ENCODE measurements around the gene MIP. TPM values are rescaled to one million over a fixed set of nuclear protein-coding genes. Genes with fewer than 3 reads are reported as not detected.

The MIP gene
- total RNA-seq, 4 donors from 2014 or later = not detected

DNA sequence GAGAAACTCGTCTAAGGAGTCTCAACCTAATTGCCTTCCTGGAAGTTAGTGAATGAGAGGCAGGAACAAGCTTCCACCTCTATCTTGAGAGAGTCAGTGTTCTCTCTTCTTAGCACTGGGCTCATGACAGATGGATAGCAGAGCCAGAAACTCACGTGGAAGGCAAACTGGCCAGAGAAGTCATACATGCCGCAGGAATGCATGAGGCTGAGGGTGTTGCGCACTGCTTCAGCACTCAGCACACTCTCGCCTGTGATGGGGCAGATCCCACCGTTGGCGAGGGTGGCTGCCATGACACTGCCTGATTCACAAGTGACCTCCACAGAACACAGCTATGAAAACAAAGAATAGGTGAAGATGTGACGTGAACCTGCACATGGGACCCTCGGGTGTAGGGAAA is 19.9 kb upstream of the MIP start:
- WGBS, 2 donors (ENCODE audit: low coverage in 1 of 2) = 86% methylated on average over 7 of the region's 9 CpGs; no CpG with 5 or more reads in 1 of the 2 donors
- peaks cover 0 to 32% of the 10 kb centered on the region in 2 donors for H3K36me3 ChIP-seq
- TF ChIP-seq, protein P1, sequence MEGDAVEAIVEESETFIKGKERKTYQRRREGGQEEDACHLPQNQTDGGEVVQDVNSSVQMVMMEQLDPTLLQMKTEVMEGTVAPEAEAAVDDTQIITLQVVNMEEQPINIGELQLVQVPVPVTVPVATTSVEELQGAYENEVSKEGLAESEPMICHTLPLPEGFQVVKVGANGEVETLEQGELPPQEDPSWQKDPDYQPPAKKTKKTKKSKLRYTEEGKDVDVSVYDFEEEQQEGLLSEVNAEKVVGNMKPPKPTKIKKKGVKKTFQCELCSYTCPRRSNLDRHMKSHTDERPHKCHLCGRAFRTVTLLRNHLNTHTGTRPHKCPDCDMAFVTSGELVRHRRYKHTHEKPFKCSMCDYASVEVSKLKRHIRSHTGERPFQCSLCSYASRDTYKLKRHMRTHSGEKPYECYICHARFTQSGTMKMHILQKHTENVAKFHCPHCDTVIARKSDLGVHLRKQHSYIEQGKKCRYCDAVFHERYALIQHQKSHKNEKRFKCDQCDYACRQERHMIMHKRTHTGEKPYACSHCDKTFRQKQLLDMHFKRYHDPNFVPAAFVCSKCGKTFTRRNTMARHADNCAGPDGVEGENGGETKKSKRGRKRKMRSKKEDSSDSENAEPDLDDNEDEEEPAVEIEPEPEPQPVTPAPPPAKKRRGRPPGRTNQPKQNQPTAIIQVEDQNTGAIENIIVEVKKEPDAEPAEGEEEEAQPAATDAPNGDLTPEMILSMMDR (IDR thresholded peaks at IDR 0.05) = no peak
- TF ChIP-seq POLR2AphosphoS5 (IDR thresholded peaks at IDR 0.05) = no peak
- TF ChIP-seq EP300 (IDR thresholded peaks at IDR 0.05) = no peak
- TF ChIP-seq POLR2A (IDR thresholded peaks at IDR 0.05) = no peak
- no peaks in the 10 kb centered on the region for H3K9me3 ChIP-seq
- no peak overlapping the region for H3K4me3 ChIP-seq
- H3K27ac ChIP-seq = no peak overlapping the region
- ATAC-seq = no peak
- H3K27me3 ChIP-seq = no peaks in the 10 kb centered on the region
- H3K4me1 ChIP-seq = peaks cover 0 to 26% (median 4%) of the 10 kb centered on the region in 3 donors

DNA sequence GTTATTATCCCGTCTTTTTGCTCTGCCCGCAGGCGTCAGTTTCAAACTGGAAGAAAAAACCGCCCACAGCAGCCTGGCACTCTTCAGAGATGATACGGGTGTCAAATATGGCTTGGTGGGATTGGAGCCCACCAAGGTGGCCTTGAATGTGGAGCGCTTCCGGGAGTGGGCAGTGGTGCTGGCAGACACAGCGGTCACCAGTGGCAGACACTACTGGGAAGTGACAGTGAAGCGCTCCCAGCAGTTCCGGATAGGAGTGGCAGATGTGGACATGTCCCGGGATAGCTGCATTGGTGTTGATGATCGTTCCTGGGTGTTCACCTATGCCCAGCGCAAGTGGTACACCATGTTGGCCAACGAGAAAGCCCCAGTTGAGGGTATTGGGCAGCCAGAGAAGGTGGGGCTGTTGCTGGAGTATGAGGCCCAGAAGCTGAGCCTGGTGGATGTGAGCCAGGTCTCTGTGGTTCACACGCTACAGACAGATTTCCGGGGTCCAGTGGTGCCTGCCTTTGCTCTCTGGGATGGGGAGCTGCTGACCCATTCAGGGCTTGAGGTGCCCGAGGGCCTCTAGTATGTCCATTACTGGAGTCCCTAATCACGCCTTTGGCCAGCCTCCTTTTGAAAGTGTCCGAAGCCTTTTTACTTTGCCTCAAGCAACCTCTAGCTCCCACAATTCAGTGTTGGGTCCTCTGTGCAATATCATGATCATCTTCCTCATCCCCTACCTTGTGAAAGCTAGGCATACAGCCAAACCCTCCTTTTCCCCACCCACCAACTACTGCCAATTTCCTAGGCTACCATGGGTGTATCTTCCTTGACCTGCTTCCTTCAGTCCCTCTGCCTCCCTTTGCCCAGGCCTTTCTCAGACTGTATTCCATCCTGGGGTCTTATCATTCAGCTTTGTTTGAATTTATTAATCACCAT is 14.8 kb upstream of the MIP start:
- 32 to 44% methylated on average over 5 to 14 of the region's 19 CpGs for WGBS, 2 donors (ENCODE audit: low coverage in 1 of 2)
- peak overlapping the region; percentile 63 to 88 (median 86) for H3K27ac ChIP-seq
- peaks cover 0 to 27% of the 10 kb centered on the region in 2 donors for H3K36me3 ChIP-seq
- peak overlapping the region; percentile 66 to 80 for H3K4me3 ChIP-seq
- H3K27me3 ChIP-seq = no peaks in the 10 kb centered on the region
- no peaks in the 10 kb centered on the region for H3K9me3 ChIP-seq
- no peak for TF ChIP-seq POLR2AphosphoS5 (IDR thresholded peaks at IDR 0.05)
- TF ChIP-seq, protein P1 (IDR thresholded peaks at IDR 0.05) = no peak
- no peak for TF ChIP-seq EP300 (IDR thresholded peaks at IDR 0.05)
- no peak for TF ChIP-seq POLR2A (IDR thresholded peaks at IDR 0.05)
- peaks cover 0 to 43% (median 10%) of the 10 kb centered on the region in 3 donors for H3K4me1 ChIP-seq
- ATAC-seq = no peak

DNA sequence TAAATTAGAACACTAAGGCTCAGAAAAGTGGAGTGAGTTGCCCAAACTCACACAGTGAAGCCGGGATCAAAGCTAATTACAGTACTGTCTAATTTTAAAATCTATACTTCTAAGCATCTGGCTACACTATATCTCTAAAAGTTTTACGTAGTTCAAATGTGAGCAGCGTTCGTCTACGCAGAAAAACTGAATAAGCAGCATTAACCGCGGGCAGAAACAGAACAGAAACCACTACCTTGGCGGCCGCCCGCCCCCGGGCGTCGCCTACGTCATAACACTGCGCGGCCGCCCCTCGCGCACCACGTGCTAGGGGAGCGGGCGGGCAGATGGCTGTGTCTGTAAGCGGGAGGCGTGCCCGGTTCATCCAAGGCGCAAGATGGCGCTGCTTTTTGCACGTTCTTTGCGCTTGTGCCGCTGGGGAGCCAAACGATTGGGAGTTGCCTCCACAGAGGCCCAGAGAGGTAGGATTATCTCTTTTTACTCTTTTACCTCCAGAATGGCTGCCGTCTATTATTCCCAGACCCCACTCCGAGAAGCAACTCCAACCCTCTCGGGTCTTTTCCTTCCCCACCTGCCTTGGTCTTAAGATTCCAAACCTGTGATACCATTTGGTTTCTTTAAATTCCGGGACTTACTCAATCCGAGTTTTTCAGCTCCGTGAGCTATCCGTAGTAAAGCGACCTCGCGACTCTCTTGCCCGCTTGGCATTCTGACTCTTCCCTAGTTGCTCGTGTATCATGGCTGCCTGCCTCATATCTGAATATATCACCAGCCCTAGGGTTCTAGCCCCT is 14.0 kb upstream of the MIP start, which contains the start of gene SPRYD4:
Gene SPRYD4, plus strand, starts transcription at position 363 of the 791 bp plus-strand sequence. Its CDS starts 14 bp downstream, at position 377.
- no peaks in the 10 kb centered on the region for H3K27me3 ChIP-seq
- WGBS, 2 donors (ENCODE audit: low coverage in 1 of 2) = 0 to 1% methylated on average over 14 to 22 of the region's 43 CpGs
- TF ChIP-seq POLR2AphosphoS5 (IDR thresholded peaks at IDR 0.05) (peak; percentile 94), EP300 (IDR thresholded peaks at IDR 0.05) (no peak), POLR2A (IDR thresholded peaks at IDR 0.05) (peak; percentile 87 to 89)
- TF ChIP-seq, protein P1 (IDR thresholded peaks at IDR 0.05) = peak in 2 of 4 experiments; percentile 27 to 67
- H3K4me3 ChIP-seq = peak within 1 kb of the TSS; percentile 66 to 80
- peak within 1 kb of the TSS; percentile 70 to 88 (median 86) for H3K27ac ChIP-seq
- peak; percentile 98 for ATAC-seq
- H3K36me3 ChIP-seq = peaks cover 0 to 26% of the 10 kb centered on the region in 2 donors
- peaks cover 0 to 48% (median 10%) of the 10 kb centered on the region in 3 donors for H3K4me1 ChIP-seq
- no peaks in the 10 kb centered on the region for H3K9me3 ChIP-seq

DNA sequence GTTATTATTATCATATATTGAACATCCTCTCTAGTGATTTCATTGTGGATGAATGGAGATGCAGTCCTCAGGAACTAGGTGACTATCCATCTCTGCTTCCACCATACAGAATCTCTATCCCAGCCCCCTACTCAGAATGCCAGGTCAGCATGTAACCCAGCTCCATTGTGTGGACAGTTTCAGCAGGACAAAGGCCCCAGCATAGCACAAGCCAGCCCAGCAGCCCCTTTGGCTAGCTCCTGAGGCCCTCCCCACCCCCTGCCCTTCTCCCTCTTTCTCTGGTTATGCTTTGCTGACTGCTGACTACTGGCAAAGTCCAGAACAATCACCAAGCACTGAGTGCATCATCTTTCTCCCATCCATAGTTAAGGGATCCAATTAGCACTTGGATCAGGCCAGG is 8.1 kb upstream of the MIP start:
- TF ChIP-seq POLR2AphosphoS5 (IDR thresholded peaks at IDR 0.05) = no peak
- no peak for TF ChIP-seq POLR2A (IDR thresholded peaks at IDR 0.05)
- TF ChIP-seq EP300 (IDR thresholded peaks at IDR 0.05) = no peak
- TF ChIP-seq, protein P1 (IDR thresholded peaks at IDR 0.05) = no peak
- no peak for ATAC-seq
- H3K27ac ChIP-seq = no peak overlapping the region
- H3K4me1 ChIP-seq = peaks cover 0 to 10% (median 0%) of the 10 kb centered on the region in 3 donors
- H3K27me3 ChIP-seq = no peaks in the 10 kb centered on the region
- H3K36me3 ChIP-seq = no peaks in the 10 kb centered on the region
- H3K9me3 ChIP-seq = no peaks in the 10 kb centered on the region
- no peak overlapping the region for H3K4me3 ChIP-seq

Measured in gastroesophageal sphincter (tissue), 4 donors.